Measurements from ENCODE around the gene C12orf76. TPM values are rescaled to one million over a fixed set of nuclear protein-coding genes. Genes with fewer than 3 reads are reported as not detected.

C12orf76 gene
- total and polyA plus RNA-seq, 2 of the 13 experiments (the other 11 are each of a cell fraction or from before 2014, with no cell fraction given) = 15.8 to 38.4 TPM

GRCh38 chr12:110039085-110039807 is 9.1 kb downstream of the C12orf76 start (continued):
- TF ChIP-seq ZNF709 (CRISPR knock-in tag; IDR thresholded peaks at IDR 0.05) = no peak
- no peak for TF ChIP-seq ZNF280D (CRISPR knock-in tag; IDR thresholded peaks at IDR 0.05)
- TF ChIP-seq PHF5A (CRISPR knock-in tag; IDR thresholded peaks at IDR 0.05; ENCODE audit: low read depth, unreplicated experiment) = no peak
- TF ChIP-seq TEAD2 (CRISPR knock-in tag; IDR thresholded peaks at IDR 0.05) = no peak
- no peak for TF ChIP-seq ZSCAN29 (CRISPR knock-in tag; conservative IDR thresholded peaks at IDR 0.05)
- peak; percentile 91 for TF ChIP-seq FOSL1 (CRISPR knock-in tag; IDR thresholded peaks at IDR 0.05; ENCODE audit: borderline replicate concordance)
- TF ChIP-seq ISL2 (CRISPR knock-in tag; IDR thresholded peaks at IDR 0.05) = peak; percentile 88
- TF ChIP-seq TCF7L2 (IDR thresholded peaks at IDR 0.05; ENCODE audit: low read depth, low read length) = no peak
- TF ChIP-seq FOXO1 (CRISPR knock-in tag; IDR thresholded peaks at IDR 0.05) = peak; percentile 79
- TF ChIP-seq HDAC6 (IDR thresholded peaks at IDR 0.05; ENCODE audit: low read depth, low read length) = no peak
- peak; percentile 66; the same call in 1 of the 2 replicates for TF ChIP-seq HOXA3 (CRISPR knock-in tag; IDR thresholded peaks at IDR 0.05)
- peak; percentile 96 for TF ChIP-seq GATAD2A (CRISPR knock-in tag; IDR thresholded peaks at IDR 0.05)
- TF ChIP-seq, protein P1, sequence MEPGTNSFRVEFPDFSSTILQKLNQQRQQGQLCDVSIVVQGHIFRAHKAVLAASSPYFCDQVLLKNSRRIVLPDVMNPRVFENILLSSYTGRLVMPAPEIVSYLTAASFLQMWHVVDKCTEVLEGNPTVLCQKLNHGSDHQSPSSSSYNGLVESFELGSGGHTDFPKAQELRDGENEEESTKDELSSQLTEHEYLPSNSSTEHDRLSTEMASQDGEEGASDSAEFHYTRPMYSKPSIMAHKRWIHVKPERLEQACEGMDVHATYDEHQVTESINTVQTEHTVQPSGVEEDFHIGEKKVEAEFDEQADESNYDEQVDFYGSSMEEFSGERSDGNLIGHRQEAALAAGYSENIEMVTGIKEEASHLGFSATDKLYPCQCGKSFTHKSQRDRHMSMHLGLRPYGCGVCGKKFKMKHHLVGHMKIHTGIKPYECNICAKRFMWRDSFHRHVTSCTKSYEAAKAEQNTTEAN (CRISPR knock-in tag; conservative IDR thresholded peaks at IDR 0.05) = 0 out of 2 replicates have a peak, but pooled peaks have one; percentile 24
- no peak for TF ChIP-seq HES4 (CRISPR knock-in tag; IDR thresholded peaks at IDR 0.05; ENCODE audit: borderline replicate concordance)
- TF ChIP-seq ZNF143 (CRISPR knock-in tag; IDR thresholded peaks at IDR 0.05) = no peak
- TF ChIP-seq MXD4 (CRISPR knock-in tag; IDR thresholded peaks at IDR 0.05) = no peak; the same call in 1 of the 2 replicates
- TF ChIP-seq, protein P2, sequence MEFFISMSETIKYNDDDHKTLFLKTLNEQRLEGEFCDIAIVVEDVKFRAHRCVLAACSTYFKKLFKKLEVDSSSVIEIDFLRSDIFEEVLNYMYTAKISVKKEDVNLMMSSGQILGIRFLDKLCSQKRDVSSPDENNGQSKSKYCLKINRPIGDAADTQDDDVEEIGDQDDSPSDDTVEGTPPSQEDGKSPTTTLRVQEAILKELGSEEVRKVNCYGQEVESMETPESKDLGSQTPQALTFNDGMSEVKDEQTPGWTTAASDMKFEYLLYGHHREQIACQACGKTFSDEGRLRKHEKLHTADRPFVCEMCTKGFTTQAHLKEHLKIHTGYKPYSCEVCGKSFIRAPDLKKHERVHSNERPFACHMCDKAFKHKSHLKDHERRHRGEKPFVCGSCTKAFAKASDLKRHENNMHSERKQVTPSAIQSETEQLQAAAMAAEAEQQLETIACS (CRISPR knock-in tag; IDR thresholded peaks at IDR 0.05) = no peak
- TF ChIP-seq KDM5B (CRISPR knock-in tag; IDR thresholded peaks at IDR 0.05; ENCODE audit: borderline replicate concordance) = no peak
- TF ChIP-seq CREB1 (IDR thresholded peaks at IDR 0.05) = peak; percentile 90
- TF ChIP-seq CREB1 (CRISPR knock-in tag; IDR thresholded peaks at IDR 0.05) = peak; percentile 91
- peak; percentile 46; the same call in 1 of the 2 replicates for TF ChIP-seq SIX1 (CRISPR knock-in tag; IDR thresholded peaks at IDR 0.05; ENCODE audit: borderline replicate concordance)
- TF ChIP-seq RFX1 (IDR thresholded peaks at IDR 0.05) = no peak
- TF ChIP-seq CEBPG (CRISPR knock-in tag; IDR thresholded peaks at IDR 0.05) = peak; percentile 55; the same call in 1 of the 2 replicates
- TF ChIP-seq THRA (CRISPR knock-in tag; IDR thresholded peaks at IDR 0.05; ENCODE audit: borderline replicate concordance) = peak; percentile 69
- no peak for TF ChIP-seq PHF8 (CRISPR knock-in tag; IDR thresholded peaks at IDR 0.05)

Data from HepG2 (cell line).